Stomach smooth muscle (tissue), 2 donors: ENCODE results near the gene PRRX1.

Experiments used
- H3K27ac ChIP-seq: one replicate; pipeline ENCODE4 v1.7.0; 2013; ENCODE audit warnings: mild to moderate bottlenecking, low read length, inconsistent platforms
- H3K27me3 ChIP-seq, 2 donors: one replicate each; pipeline ENCODE4 v1.7.0; 2013; ENCODE audit warnings: low read length in 2 of 2; ENCODE audit not compliant: insufficient read depth in 2 of 2, control insufficient read depth in 1 of 2
- H3K36me3 ChIP-seq, 2 donors: one replicate each; pipeline ENCODE4 v1.7.0; 2013; ENCODE audit warnings: low read length in 2 of 2; ENCODE audit not compliant: control insufficient read depth in 2 of 2, insufficient read depth in 2 of 2
- H3K4me1 ChIP-seq: one replicate; pipeline ENCODE4 v1.7.0; 2013; ENCODE audit warnings: low read length; ENCODE audit not compliant: control insufficient read depth, insufficient read depth
- H3K4me3 ChIP-seq, 2 donors: one replicate each; pipeline ENCODE4 v1.7.0; 2013; ENCODE audit warnings: low read length in 2 of 2
- H3K9ac ChIP-seq, 2 donors: one replicate each; pipeline ENCODE4 v1.7.0; 2013; ENCODE audit warnings: low read length in 2 of 2, mild to moderate bottlenecking in 1 of 2
- H3K9me3 ChIP-seq, 2 donors: one replicate each; pipeline ENCODE4 v1.7.0; 2013; ENCODE audit warnings: low read length in 2 of 2; ENCODE audit not compliant: control insufficient read depth in 2 of 2
- donor health status: healthy.
- donor health status: Pancreatic carcinoma.

Gene PRRX1

GRCh38 chr1:170664093-170664827 lies at the start of gene PRRX1:
TSS of gene PRRX1 (plus strand) at chr1:170664131. CDS start at chr1:170664219, 88 bp downstream.
- Histone ChIP-seq H3K36me3 (no peaks in the 10 kb centered on the region), H3K9me3 (peaks cover 0 to 3% of the 10 kb centered on the region in 2 donors), H3K9ac (peak within 1 kb of the TSS in 1 of 2 donors; percentile 58), H3K4me3 (peak within 1 kb of the TSS; percentile 38 to 75), H3K4me1 (peaks cover 26% of the 10 kb centered on the region), H3K27me3 (peaks cover 64 to 96% of the 10 kb centered on the region in 2 donors), H3K27ac (no peak within 1 kb of the TSS)

GRCh38 chr1:170617591-170618330 lies 46.2 kb upstream of the PRRX1 start:
- Histone ChIP-seq H3K9ac (no peak overlapping the region), H3K4me3 (no peak overlapping the region), H3K27me3 (no peaks in the 10 kb centered on the region), H3K36me3 (no peaks in the 10 kb centered on the region), H3K4me1 (no peaks in the 10 kb centered on the region), H3K27ac (no peak overlapping the region), H3K9me3 (no peaks in the 10 kb centered on the region)

DNA sequence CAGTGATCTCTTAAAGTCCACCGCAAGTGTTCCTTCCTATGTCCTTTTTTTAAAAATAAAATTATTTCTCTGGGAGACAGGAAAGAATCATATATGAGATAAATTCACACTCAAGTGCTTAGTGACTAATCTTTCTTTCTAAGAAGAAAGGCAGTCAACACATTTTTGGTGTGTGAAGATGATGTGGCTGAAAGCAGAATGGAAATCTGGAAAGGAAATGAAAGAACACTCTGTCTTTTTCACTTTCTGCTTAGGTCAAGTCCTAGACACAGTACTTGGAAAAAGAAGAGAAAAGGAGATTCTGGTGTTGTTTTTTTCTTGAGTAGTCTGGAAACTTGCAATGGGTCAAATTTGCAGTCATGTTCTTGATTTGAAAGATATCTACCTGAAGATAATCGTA lies 45.5 kb upstream of the PRRX1 start:
- no peak overlapping the region for H3K9ac ChIP-seq
- no peaks in the 10 kb centered on the region for H3K27me3 ChIP-seq
- no peak overlapping the region for H3K27ac ChIP-seq
- no peaks in the 10 kb centered on the region for H3K9me3 ChIP-seq
- H3K4me3 ChIP-seq: no peak overlapping the region
- H3K4me1 ChIP-seq: no peaks in the 10 kb centered on the region
- no peaks in the 10 kb centered on the region for H3K36me3 ChIP-seq

DNA sequence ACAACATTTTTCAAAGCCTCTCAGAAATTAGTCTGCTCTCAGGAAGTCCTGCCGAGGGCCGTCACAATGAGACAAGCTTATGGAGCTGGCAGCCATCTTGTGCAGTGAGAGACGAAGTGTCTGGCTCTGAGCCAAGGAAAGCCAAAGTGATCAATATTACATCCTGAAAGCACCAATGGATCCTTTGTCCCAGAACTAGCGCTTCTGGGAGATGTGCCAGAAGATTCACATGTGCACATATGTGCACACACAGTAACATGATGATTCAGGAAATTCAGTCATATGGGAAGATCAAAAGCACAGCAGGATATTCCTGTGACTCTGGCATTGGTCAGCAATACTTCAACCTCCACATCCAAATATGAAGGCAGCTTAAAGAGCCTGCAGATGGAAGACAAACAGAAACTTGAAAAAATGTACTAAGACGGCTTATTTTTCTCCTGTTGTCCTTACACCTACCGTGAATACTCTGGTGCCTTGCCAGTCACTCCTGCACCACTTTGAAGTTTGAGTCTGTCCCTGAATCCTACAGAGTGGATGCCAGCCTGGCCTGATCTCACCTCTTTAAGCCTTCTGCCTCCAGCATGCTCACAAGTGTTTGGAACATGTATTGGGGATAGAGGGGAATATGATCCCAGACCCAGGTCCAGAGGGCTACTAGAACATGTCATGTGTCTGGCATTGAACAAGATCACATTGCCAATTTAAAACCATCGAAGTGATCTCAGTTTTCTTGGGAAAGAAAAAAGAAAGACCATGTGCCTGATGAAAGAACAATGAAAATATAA lies 44.5 kb upstream of the PRRX1 start:
- H3K27me3 ChIP-seq: no peaks in the 10 kb centered on the region

DNA sequence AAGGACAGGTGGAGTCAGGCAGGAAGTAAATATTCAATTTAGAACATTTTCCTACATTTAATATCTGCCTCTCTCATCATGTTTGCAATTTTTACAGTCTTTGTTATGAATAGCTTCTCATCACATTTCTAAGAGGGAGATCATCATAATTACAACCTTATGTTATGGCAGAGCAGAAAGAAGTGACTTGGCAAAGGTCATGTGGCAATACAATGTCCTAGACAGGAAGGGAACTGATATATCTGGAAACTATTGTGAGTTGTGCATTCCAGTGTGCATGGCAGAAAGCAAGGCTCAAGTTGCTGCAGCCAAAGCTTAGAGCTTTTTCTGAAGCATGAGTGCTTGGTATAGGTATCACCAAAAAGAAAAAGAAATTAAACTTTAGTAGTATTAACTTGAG lies 43.8 kb upstream of the PRRX1 start:
- Histone ChIP-seq H3K9me3 (no peaks in the 10 kb centered on the region), H3K4me1 (no peaks in the 10 kb centered on the region), H3K9ac (no peak overlapping the region)

More for the DNA sequence above, 44.5 kb upstream of the PRRX1 start:
- Histone ChIP-seq H3K36me3 (no peaks in the 10 kb centered on the region), H3K9ac (no peak overlapping the region), H3K9me3 (no peaks in the 10 kb centered on the region), H3K27ac (no peak overlapping the region), H3K4me1 (no peaks in the 10 kb centered on the region), H3K4me3 (no peak overlapping the region)

GRCh38 chr1:170623171-170623570 lies 40.8 kb upstream of the PRRX1 start:
- Histone ChIP-seq H3K4me1 (no peaks in the 10 kb centered on the region), H3K27ac (no peak overlapping the region), H3K4me3 (no peak overlapping the region), H3K27me3 (no peaks in the 10 kb centered on the region), H3K9ac (no peak overlapping the region), H3K9me3 (no peaks in the 10 kb centered on the region), H3K36me3 (no peaks in the 10 kb centered on the region)

More for the DNA sequence above, 43.8 kb upstream of the PRRX1 start:
- Histone ChIP-seq H3K4me3 (no peak overlapping the region), H3K27me3 (no peaks in the 10 kb centered on the region), H3K36me3 (no peaks in the 10 kb centered on the region), H3K27ac (no peak overlapping the region)

DNA sequence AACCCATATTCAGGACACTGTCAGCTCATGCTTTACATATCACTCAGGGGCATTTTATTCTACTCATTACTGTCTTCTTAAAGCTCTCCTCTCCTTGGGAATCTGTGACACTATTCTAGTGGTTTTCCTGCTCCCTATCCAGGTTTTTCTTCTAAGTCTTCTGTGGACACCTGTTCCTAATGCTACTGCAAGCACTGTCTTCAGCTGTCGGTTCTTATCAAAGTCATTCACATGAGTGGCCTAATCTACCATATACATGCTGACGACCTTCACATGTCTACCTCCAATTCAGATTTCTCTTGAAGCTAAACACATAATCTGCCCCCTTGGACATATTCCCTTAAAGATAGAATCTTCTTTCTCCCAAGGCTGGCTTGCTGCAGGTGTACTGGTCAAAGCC lies 39.8 kb upstream of the PRRX1 start:
- Histone ChIP-seq H3K36me3 (no peaks in the 10 kb centered on the region), H3K4me1 (no peaks in the 10 kb centered on the region), H3K27me3 (no peaks in the 10 kb centered on the region), H3K27ac (no peak overlapping the region), H3K4me3 (no peak overlapping the region), H3K9me3 (no peaks in the 10 kb centered on the region), H3K9ac (no peak overlapping the region)

DNA sequence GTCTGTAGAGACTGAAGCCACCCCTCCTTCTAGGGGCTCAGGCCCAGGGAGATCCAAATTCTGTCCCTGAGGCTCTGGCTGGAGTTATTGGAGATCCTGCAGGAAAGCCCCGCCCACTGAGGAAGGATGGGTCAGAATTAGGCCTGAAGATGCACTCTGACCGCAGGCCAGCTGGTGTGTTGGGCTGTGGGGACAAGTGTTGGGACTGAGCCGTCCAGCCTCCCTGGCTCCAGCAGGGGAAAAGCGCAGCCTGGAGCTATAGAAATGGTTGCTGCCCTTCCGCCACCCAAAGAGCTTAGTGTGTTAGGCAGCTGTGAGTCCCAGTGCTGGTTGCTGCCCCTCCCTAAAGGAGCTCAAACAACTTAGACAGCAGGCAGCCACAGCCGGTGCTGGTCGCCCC lies 33.0 kb upstream of the PRRX1 start:
- H3K4me1 ChIP-seq: no peaks in the 10 kb centered on the region
- H3K27me3 ChIP-seq: no peaks in the 10 kb centered on the region
- no peaks in the 10 kb centered on the region for H3K36me3 ChIP-seq
- no peak overlapping the region for H3K27ac ChIP-seq
- no peak overlapping the region for H3K4me3 ChIP-seq
- H3K9ac ChIP-seq: no peak overlapping the region
- no peaks in the 10 kb centered on the region for H3K9me3 ChIP-seq

DNA sequence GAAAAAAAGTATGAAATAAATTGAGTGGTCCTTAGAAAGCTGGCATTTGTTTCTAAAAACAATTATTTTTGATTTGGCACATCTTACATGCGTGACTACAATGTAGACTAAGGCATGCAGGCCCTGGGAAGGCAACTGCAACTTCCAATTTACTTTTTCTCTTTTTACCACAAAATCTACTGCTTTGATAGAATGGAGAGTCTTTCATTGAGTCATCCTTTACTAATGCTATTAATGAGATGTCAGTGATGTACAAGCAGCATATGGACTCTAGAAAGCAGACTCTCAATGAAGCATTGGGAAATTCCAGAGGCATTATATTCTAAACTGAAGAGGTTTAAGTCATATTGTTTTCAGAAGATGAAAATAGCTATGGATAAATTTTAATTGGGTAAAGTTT lies 29.6 kb upstream of the PRRX1 start:
- no peaks in the 10 kb centered on the region for H3K36me3 ChIP-seq
- no peak overlapping the region for H3K27ac ChIP-seq
- no peaks in the 10 kb centered on the region for H3K27me3 ChIP-seq
- no peak overlapping the region for H3K9ac ChIP-seq
- no peak overlapping the region for H3K4me3 ChIP-seq
- H3K9me3 ChIP-seq: no peaks in the 10 kb centered on the region
- H3K4me1 ChIP-seq: no peaks in the 10 kb centered on the region

DNA sequence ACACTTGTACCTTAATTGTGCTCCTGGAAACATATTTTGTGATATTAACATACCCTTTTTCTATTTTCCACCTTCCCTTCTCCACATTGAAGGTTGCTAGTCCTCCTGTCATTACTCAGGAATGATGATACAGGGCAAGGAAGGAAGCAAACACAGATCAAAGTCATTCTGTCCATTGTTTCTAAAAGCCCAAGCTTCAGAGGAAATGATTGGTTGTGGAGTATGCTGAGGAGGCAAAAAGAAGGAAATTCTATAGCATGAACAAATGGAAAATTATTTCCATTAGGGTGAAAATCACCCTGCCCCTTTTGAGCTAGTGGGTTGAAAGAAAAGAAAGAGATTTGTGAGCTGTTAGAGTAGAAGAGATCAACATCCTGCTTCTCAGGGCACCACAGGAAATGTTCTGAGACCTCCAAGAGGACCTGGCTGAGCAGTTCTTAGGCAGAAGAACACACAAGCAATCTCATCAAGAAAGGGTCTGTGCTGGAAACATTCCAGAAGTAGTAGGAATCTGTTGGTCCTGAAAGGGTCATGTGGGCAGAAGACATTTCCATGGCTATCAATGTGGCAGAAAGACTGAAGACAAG lies 29.0 kb upstream of the PRRX1 start:
- Histone ChIP-seq H3K9ac (no peak overlapping the region), H3K4me1 (no peaks in the 10 kb centered on the region), H3K36me3 (no peaks in the 10 kb centered on the region), H3K27ac (no peak overlapping the region), H3K27me3 (no peaks in the 10 kb centered on the region), H3K4me3 (no peak overlapping the region), H3K9me3 (no peaks in the 10 kb centered on the region)
